Measurements from ENCODE around the gene LYPD4. TPM values are rescaled to one million over a fixed set of nuclear protein-coding genes. Genes with fewer than 3 reads are reported as not detected.

LYPD4 gene, protein sequence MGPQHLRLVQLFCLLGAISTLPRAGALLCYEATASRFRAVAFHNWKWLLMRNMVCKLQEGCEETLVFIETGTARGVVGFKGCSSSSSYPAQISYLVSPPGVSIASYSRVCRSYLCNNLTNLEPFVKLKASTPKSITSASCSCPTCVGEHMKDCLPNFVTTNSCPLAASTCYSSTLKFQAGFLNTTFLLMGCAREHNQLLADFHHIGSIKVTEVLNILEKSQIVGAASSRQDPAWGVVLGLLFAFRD
- total RNA-seq = not detected
- long read RNA-seq = 0 reads

DNA sequence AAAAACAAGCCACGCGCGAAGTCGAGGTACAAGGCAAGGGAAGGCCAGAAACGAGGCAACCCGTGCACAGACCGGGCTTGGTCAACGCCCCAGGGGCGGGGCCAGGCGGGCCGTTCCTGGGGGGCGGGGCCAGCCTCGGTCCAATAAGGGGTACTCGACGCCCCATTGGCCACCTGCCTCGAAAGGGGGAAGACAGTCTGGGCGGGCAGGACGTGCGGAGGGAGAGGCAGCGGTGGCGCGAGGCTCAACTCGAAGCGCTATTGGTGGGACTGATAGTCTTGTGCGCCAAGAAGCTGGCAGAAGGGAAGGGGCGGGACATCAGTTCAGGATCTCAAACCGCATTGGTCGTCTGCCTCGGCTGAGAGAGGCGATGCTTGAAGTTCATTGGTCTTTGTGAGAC, at the start of gene LYPD4:
TSS of gene LYPD4 (minus strand) at position 83 of the 400 bp plus-strand sequence. CDS start 5,398 bp downstream, outside the sequence.
- no peaks in the 10 kb centered on the region for H3K9me3 ChIP-seq (replicated peaks)
- H3K4me1 ChIP-seq = no peaks in the 10 kb centered on the region
- no peak for DNase-seq
- H3K36me3 ChIP-seq = no peaks in the 10 kb centered on the region
- intact Hi-C loops (cut with micrococcal nuclease) = no loop called here
- no peak within 1 kb of the TSS for H3K4me3 ChIP-seq
- peaks cover 84% of the 10 kb centered on the region for H3K27me3 ChIP-seq (ENCODE audit: low read depth)
- TF ChIP-seq, protein P1, sequence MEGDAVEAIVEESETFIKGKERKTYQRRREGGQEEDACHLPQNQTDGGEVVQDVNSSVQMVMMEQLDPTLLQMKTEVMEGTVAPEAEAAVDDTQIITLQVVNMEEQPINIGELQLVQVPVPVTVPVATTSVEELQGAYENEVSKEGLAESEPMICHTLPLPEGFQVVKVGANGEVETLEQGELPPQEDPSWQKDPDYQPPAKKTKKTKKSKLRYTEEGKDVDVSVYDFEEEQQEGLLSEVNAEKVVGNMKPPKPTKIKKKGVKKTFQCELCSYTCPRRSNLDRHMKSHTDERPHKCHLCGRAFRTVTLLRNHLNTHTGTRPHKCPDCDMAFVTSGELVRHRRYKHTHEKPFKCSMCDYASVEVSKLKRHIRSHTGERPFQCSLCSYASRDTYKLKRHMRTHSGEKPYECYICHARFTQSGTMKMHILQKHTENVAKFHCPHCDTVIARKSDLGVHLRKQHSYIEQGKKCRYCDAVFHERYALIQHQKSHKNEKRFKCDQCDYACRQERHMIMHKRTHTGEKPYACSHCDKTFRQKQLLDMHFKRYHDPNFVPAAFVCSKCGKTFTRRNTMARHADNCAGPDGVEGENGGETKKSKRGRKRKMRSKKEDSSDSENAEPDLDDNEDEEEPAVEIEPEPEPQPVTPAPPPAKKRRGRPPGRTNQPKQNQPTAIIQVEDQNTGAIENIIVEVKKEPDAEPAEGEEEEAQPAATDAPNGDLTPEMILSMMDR (IDR thresholded peaks at IDR 0.05; ENCODE audit: borderline replicate concordance) = no peak
- no peak within 1 kb of the TSS for H3K27ac ChIP-seq (replicated peaks)

GRCh38 chr19:41893899-41894298, 49.4 kb upstream of the LYPD4 start:
- no peak overlapping the region for H3K27ac ChIP-seq (replicated peaks)
- intact Hi-C loops (cut with micrococcal nuclease) = no loop called here
- H3K36me3 ChIP-seq = peaks cover 73% of the 10 kb centered on the region
- H3K27me3 ChIP-seq (ENCODE audit: low read depth) = no peaks in the 10 kb centered on the region
- H3K9me3 ChIP-seq (replicated peaks) = no peaks in the 10 kb centered on the region
- H3K4me1 ChIP-seq = no peaks in the 10 kb centered on the region
- no peak overlapping the region for H3K4me3 ChIP-seq
- DNase-seq = no peak
- TF ChIP-seq, protein P1 (IDR thresholded peaks at IDR 0.05; ENCODE audit: borderline replicate concordance) = no peak

DNA sequence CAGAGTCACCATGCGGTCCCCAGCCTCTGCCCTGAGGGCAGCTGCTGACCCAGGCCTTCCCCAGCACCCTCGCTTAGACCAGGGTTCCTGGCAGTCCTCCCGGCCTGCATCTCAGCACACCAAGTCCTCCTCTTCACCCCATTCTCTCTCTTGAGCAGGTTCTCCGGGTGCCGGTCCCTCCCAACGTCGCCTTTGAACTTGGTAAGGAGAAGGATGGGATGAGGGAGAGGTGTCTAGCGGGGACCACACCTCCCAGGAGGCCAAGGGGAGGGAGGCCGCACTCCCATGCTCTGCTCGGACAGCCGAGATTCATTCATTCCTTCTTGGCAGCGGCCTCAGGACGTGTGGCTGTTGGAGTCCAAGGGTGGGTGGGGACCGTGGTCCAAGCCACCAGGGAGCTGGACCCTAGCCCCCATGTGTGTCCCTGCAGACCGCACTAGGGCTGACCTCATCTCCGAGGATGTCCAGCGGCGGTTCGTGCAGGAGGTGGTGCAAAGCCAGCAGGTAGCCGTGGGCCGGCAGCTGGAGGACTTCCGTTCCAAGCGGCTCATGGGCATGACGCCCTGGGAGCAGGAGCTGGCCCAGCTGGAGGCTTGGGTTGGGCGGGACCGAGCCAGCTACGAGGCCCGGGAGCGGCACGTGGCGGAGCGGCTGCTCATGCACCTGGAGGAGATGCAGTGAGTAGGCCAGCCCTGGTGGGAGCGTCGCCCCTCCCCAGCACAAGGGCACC, 47.9 kb upstream of the LYPD4 start:
- Histone ChIP-seq H3K4me3 (no peak overlapping the region), H3K27me3 (ENCODE audit: low read depth) (no peaks in the 10 kb centered on the region), H3K27ac (replicated peaks) (no peak overlapping the region), H3K9me3 (replicated peaks) (no peaks in the 10 kb centered on the region), H3K36me3 (peaks cover 63% of the 10 kb centered on the region), H3K4me1 (peaks cover 9% of the 10 kb centered on the region)
- TF ChIP-seq, protein P1 (IDR thresholded peaks at IDR 0.05; ENCODE audit: borderline replicate concordance) = no peak
- intact Hi-C loops (cut with micrococcal nuclease) = no loop called here
- DNase-seq = no peak

DNA sequence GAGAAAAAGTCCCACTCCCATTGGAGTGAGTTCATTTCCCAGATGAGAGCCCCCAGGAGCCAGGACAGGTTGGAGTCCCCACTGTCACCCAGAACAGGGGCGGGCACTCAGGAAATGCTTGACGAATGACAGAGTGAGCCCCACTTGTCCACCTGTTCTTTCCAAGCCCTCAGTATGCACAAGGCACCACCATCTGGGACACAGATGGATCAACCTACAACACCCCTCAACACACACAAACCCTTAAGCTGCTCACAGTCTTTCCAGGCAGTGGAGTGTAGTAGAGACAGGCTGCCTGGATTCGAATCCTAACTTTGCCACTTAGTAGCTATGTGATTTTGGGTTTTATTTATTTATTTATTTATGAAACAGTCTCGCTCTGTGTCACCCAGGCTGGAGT, 46.5 kb upstream of the LYPD4 start:
- Histone ChIP-seq H3K4me3 (no peak overlapping the region), H3K4me1 (peaks cover 23% of the 10 kb centered on the region), H3K9me3 (replicated peaks) (no peaks in the 10 kb centered on the region), H3K27ac (replicated peaks) (no peak overlapping the region), H3K27me3 (ENCODE audit: low read depth) (no peaks in the 10 kb centered on the region), H3K36me3 (peaks cover 54% of the 10 kb centered on the region)
- DNase-seq = no peak
- TF ChIP-seq, protein P1 (IDR thresholded peaks at IDR 0.05; ENCODE audit: borderline replicate concordance) = no peak
- intact Hi-C loops (cut with micrococcal nuclease) = no loop called here

DNA sequence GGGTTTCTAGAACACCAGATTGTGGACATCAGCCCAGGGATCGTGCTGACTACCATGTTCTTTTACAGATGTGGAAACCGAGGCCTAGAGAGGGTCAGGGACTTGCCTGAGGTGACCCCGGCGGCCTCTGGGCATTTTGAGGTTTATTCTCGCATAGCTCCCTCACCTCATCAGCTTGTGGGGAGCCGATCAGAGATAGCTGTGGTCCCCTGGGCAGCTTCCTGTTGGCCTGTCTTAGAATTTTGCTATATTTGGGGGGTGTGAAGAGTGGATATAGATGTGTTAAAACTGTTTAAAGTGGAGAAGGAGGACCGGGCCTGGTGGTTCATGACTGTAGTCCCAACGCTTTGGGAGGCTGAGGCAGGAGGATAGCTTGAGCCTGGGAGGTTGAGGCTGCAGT, 45.4 kb upstream of the LYPD4 start:
- TF ChIP-seq, protein P1 (IDR thresholded peaks at IDR 0.05; ENCODE audit: borderline replicate concordance) = no peak
- Histone ChIP-seq H3K27me3 (ENCODE audit: low read depth) (no peaks in the 10 kb centered on the region), H3K27ac (replicated peaks) (no peak overlapping the region), H3K4me1 (peaks cover 33% of the 10 kb centered on the region), H3K4me3 (no peak overlapping the region), H3K9me3 (replicated peaks) (no peaks in the 10 kb centered on the region), H3K36me3 (peaks cover 43% of the 10 kb centered on the region)
- intact Hi-C loops (cut with micrococcal nuclease) = no loop called here
- DNase-seq = no peak
